ENCODE data around the gene C5orf63.

Gene C5orf63

GRCh38 chr5:127042593-127042992 is 30.7 kb downstream of the C5orf63 start:
- Histone ChIP-seq H3K79me2 (ENCODE audit: insufficient read depth, low read length) (no peaks in the 10 kb centered on the region), H3K9me3 (ENCODE audit: insufficient read depth, low read depth, low read length) (no peaks in the 10 kb centered on the region), H3K4me1 (ENCODE audit: insufficient read depth, low read length, poor library complexity, severe bottlenecking) (peaks cover 14% of the 10 kb centered on the region), H3K4me3 (ENCODE audit: low read length, poor library complexity, severe bottlenecking) (no peak overlapping the region), H3K4me2 (ENCODE audit: low read depth, low read length, poor library complexity, severe bottlenecking) (no peak overlapping the region), H3K9ac (ENCODE audit: low read depth, low read length, poor library complexity, severe bottlenecking) (no peak overlapping the region), H2AFZ (ENCODE audit: low read length) (no peak overlapping the region), H4K20me1 (ENCODE audit: insufficient read depth, low read length, poor library complexity, severe bottlenecking) (no peaks in the 10 kb centered on the region), H3K36me3 (ENCODE audit: insufficient read depth, low read length) (no peaks in the 10 kb centered on the region), H3K27me3 (ENCODE audit: insufficient read depth, low read length, poor library complexity, severe bottlenecking) (no peaks in the 10 kb centered on the region), H3K9me2 (replicated peaks; ENCODE audit: low read depth, low read length) (no peaks in the 10 kb centered on the region), H3F3A (ENCODE audit: low read depth) (no peaks in the 10 kb centered on the region)
- TF ChIP-seq CTCF (conservative IDR thresholded peaks at IDR 0.05; ENCODE audit: low read length) (peak; percentile 47), EZH2phosphoT487 (IDR thresholded peaks at IDR 0.05; ENCODE audit: borderline replicate concordance) (no peak)

GRCh38 chr5:127041571-127041970 is 31.7 kb downstream of the C5orf63 start:
- no peaks in the 10 kb centered on the region for H3K9me3 ChIP-seq (ENCODE audit: insufficient read depth, low read depth, low read length)
- H3F3A ChIP-seq (ENCODE audit: low read depth), result no peaks in the 10 kb centered on the region
- H3K9ac ChIP-seq (ENCODE audit: low read depth, low read length, poor library complexity, severe bottlenecking), result no peak overlapping the region
- H4K20me1 ChIP-seq (ENCODE audit: insufficient read depth, low read length, poor library complexity, severe bottlenecking), result no peaks in the 10 kb centered on the region
- H3K36me3 ChIP-seq (ENCODE audit: insufficient read depth, low read length), result no peaks in the 10 kb centered on the region
- H3K9me2 ChIP-seq (replicated peaks; ENCODE audit: low read depth, low read length), result no peaks in the 10 kb centered on the region
- no peak for TF ChIP-seq EZH2phosphoT487 (IDR thresholded peaks at IDR 0.05; ENCODE audit: borderline replicate concordance)
- TF ChIP-seq CTCF (conservative IDR thresholded peaks at IDR 0.05; ENCODE audit: low read length), result no peak
- no peaks in the 10 kb centered on the region for H3K27me3 ChIP-seq (ENCODE audit: insufficient read depth, low read length, poor library complexity, severe bottlenecking)
- no peak overlapping the region for H3K4me2 ChIP-seq (ENCODE audit: low read depth, low read length, poor library complexity, severe bottlenecking)
- no peak overlapping the region for H3K4me3 ChIP-seq (ENCODE audit: low read length, poor library complexity, severe bottlenecking)
- peaks cover 14% of the 10 kb centered on the region for H3K4me1 ChIP-seq (ENCODE audit: insufficient read depth, low read length, poor library complexity, severe bottlenecking)
- no peak overlapping the region for H2AFZ ChIP-seq (ENCODE audit: low read length)
- no peaks in the 10 kb centered on the region for H3K79me2 ChIP-seq (ENCODE audit: insufficient read depth, low read length)

GRCh38 chr5:127040796-127041520 is 32.3 kb downstream of the C5orf63 start:
- H3K9ac ChIP-seq (ENCODE audit: low read depth, low read length, poor library complexity, severe bottlenecking), result no peak overlapping the region
- no peaks in the 10 kb centered on the region for H3K27me3 ChIP-seq (ENCODE audit: insufficient read depth, low read length, poor library complexity, severe bottlenecking)
- H3K9me3 ChIP-seq (ENCODE audit: insufficient read depth, low read depth, low read length), result no peaks in the 10 kb centered on the region
- no peaks in the 10 kb centered on the region for H3F3A ChIP-seq (ENCODE audit: low read depth)
- no peaks in the 10 kb centered on the region for H3K9me2 ChIP-seq (replicated peaks; ENCODE audit: low read depth, low read length)
- TF ChIP-seq EZH2phosphoT487 (IDR thresholded peaks at IDR 0.05; ENCODE audit: borderline replicate concordance), result no peak
- H3K79me2 ChIP-seq (ENCODE audit: insufficient read depth, low read length), result no peaks in the 10 kb centered on the region
- H3K4me1 ChIP-seq (ENCODE audit: insufficient read depth, low read length, poor library complexity, severe bottlenecking), result peaks cover 14% of the 10 kb centered on the region
- H3K4me3 ChIP-seq (ENCODE audit: low read length, poor library complexity, severe bottlenecking), result no peak overlapping the region
- no peaks in the 10 kb centered on the region for H4K20me1 ChIP-seq (ENCODE audit: insufficient read depth, low read length, poor library complexity, severe bottlenecking)
- no peak overlapping the region for H3K4me2 ChIP-seq (ENCODE audit: low read depth, low read length, poor library complexity, severe bottlenecking)
- H3K36me3 ChIP-seq (ENCODE audit: insufficient read depth, low read length), result no peaks in the 10 kb centered on the region
- no peak overlapping the region for H2AFZ ChIP-seq (ENCODE audit: low read length)

- TF ChIP-seq CTCF (conservative IDR thresholded peaks at IDR 0.05; ENCODE audit: low read length) (no peak), EZH2phosphoT487 (IDR thresholded peaks at IDR 0.05; ENCODE audit: borderline replicate concordance) (no peak)
- no peaks in the 10 kb centered on the region for H3K79me2 ChIP-seq (ENCODE audit: insufficient read depth, low read length)
- no peaks in the 10 kb centered on the region for H3K36me3 ChIP-seq (ENCODE audit: insufficient read depth, low read length)
- no peaks in the 10 kb centered on the region for H3K9me2 ChIP-seq (replicated peaks; ENCODE audit: low read depth, low read length)
- H4K20me1 ChIP-seq (ENCODE audit: insufficient read depth, low read length, poor library complexity, severe bottlenecking), result no peaks in the 10 kb centered on the region
- no peak overlapping the region for H2AFZ ChIP-seq (ENCODE audit: low read length)
- no peaks in the 10 kb centered on the region for H3K27me3 ChIP-seq (ENCODE audit: insufficient read depth, low read length, poor library complexity, severe bottlenecking)
- H3K4me1 ChIP-seq (ENCODE audit: insufficient read depth, low read length, poor library complexity, severe bottlenecking), result peaks cover 14% of the 10 kb centered on the region
- peak overlapping the region; percentile 40 for H3K4me2 ChIP-seq (ENCODE audit: low read depth, low read length, poor library complexity, severe bottlenecking)
- H3K9me3 ChIP-seq (ENCODE audit: insufficient read depth, low read depth, low read length), result no peaks in the 10 kb centered on the region
- no peak overlapping the region for H3K9ac ChIP-seq (ENCODE audit: low read depth, low read length, poor library complexity, severe bottlenecking)
- no peaks in the 10 kb centered on the region for H3F3A ChIP-seq (ENCODE audit: low read depth)
- H3K4me3 ChIP-seq (ENCODE audit: low read length, poor library complexity, severe bottlenecking), result no peak overlapping the region
Measured at GRCh38 chr5:127038550-127038949, 34.8 kb downstream of the C5orf63 start.

Data from Loucy (cell line).